Stomach smooth muscle (tissue), 2 donors: ENCODE data around the gene CPM.

Experiments used
- H3K27ac ChIP-seq: one replicate; pipeline ENCODE4 v1.7.0; 2013; ENCODE audit warnings: mild to moderate bottlenecking, low read length, inconsistent platforms
- H3K27me3 ChIP-seq, 2 donors: one replicate each; pipeline ENCODE4 v1.7.0; 2013; ENCODE audit warnings: low read length in 2 of 2; ENCODE audit not compliant: insufficient read depth in 2 of 2, control insufficient read depth in 1 of 2
- H3K36me3 ChIP-seq, 2 donors: one replicate each; pipeline ENCODE4 v1.7.0; 2013; ENCODE audit warnings: low read length in 2 of 2; ENCODE audit not compliant: control insufficient read depth in 2 of 2, insufficient read depth in 2 of 2
- H3K4me1 ChIP-seq: one replicate; pipeline ENCODE4 v1.7.0; 2013; ENCODE audit warnings: low read length; ENCODE audit not compliant: control insufficient read depth, insufficient read depth
- H3K4me3 ChIP-seq, 2 donors: one replicate each; pipeline ENCODE4 v1.7.0; 2013; ENCODE audit warnings: low read length in 2 of 2
- H3K9ac ChIP-seq, 2 donors: one replicate each; pipeline ENCODE4 v1.7.0; 2013; ENCODE audit warnings: low read length in 2 of 2, mild to moderate bottlenecking in 1 of 2
- H3K9me3 ChIP-seq, 2 donors: one replicate each; pipeline ENCODE4 v1.7.0; 2013; ENCODE audit warnings: low read length in 2 of 2; ENCODE audit not compliant: control insufficient read depth in 2 of 2
- donor health status: healthy.
- donor health status: Pancreatic carcinoma.

CPM gene

DNA sequence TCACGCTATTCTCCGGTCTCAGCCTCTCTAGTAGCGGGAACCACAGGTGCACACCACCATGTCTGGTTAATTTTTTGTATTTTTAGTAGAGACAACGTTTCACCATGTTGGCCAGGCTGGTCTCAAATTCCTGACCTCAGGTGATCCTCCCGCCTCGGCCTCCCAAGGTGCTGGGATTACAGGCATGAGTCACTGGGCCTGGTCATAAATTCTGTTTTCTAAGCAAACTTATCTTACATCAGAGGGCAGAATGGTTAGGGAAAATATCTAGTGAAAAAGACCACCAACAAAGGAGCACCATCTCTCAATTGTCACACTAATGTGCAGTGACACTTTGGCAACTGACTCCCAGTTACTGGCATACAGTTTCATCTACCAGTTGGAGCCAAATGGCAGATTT lies 2.8 kb downstream of the CPM start:
- Histone ChIP-seq H3K9ac (no peak overlapping the region), H3K9me3 (no peaks in the 10 kb centered on the region), H3K27me3 (peaks cover 2 to 8% of the 10 kb centered on the region in 2 donors), H3K36me3 (no peaks in the 10 kb centered on the region), H3K4me3 (no peak overlapping the region), H3K27ac (no peak overlapping the region), H3K4me1 (peaks cover 11% of the 10 kb centered on the region)

DNA sequence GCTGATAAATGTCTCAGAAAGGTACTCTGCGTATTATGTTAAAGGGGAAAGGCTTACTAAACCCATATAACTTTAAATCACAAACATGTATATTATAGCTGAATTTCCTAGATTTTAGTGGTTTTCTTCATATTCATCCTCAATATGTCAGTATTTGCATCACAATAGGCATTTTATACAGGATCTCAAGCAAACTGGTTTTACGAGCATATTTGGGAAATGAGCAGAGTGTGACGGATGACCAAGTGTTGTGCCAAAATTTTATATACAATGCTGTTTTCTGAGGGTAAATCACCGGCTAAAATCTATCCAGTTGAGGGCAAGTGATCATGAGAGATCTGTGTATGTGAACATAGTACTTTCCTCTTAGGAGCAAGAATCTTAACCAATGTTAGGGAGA lies 8.4 kb downstream of the CPM start:
- Histone ChIP-seq H3K36me3 (no peaks in the 10 kb centered on the region), H3K9me3 (no peaks in the 10 kb centered on the region), H3K27me3 (no peaks in the 10 kb centered on the region), H3K27ac (no peak overlapping the region), H3K9ac (no peak overlapping the region), H3K4me1 (peaks cover 3% of the 10 kb centered on the region), H3K4me3 (no peak overlapping the region)

DNA sequence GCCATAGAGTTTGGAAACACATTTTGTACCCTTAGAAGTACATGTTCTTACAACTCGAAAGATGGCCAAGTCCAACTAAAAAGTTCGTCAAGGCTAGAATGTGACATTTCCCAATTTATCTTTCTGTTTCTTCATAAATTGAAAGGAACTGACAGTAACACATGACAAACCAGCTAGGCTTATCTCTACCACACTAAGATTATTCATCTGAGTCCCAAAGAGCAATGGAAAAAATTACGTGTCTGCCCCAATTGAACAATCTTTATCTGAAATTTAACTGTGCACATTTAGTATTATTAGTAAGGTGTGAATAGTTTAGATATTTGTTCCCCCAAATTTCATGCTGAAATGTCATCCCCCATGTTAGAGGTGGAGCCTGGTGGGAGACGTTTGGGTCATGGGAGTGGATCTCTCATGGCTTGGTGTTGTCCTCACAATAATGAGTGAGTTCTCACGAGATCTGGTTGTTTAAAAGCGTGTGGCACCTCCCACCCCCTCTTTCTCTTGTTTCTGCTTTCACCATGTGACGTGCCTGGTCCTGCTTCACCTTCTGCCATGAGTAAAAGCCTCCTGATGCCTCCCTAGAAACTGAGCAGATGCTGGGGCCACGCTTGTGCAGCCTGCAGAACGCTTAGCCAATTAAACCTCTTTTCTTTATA lies 13.3 kb downstream of the CPM start:
- Histone ChIP-seq H3K9me3 (no peaks in the 10 kb centered on the region), H3K27ac (no peak overlapping the region), H3K4me1 (peaks cover 3% of the 10 kb centered on the region), H3K9ac (no peak overlapping the region), H3K4me3 (no peak overlapping the region), H3K36me3 (no peaks in the 10 kb centered on the region), H3K27me3 (no peaks in the 10 kb centered on the region)

DNA sequence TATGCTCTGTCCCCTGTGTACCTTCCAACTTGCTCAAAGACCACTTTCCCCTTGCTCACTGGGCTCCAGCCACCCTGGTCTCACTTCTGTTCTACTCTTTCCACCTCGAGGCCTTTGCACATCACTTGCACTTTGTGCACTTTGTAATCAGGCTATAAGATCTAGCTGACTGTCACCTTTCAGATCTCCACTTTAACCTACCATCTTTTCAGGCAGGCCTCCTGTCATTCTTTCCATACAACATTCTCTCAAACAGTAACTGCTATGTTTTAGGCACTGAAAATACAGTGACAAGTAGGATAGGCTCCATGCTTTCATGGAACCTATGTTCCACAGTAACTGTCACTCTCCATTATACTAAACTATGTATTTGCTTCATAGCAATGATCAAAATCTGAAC lies 14.0 kb downstream of the CPM start:
- no peaks in the 10 kb centered on the region for H3K27me3 ChIP-seq
- H3K27ac ChIP-seq = no peak overlapping the region
- H3K9me3 ChIP-seq = no peaks in the 10 kb centered on the region
- H3K9ac ChIP-seq = no peak overlapping the region
- no peak overlapping the region for H3K4me3 ChIP-seq
- H3K4me1 ChIP-seq = peaks cover 3% of the 10 kb centered on the region
- H3K36me3 ChIP-seq = no peaks in the 10 kb centered on the region

DNA sequence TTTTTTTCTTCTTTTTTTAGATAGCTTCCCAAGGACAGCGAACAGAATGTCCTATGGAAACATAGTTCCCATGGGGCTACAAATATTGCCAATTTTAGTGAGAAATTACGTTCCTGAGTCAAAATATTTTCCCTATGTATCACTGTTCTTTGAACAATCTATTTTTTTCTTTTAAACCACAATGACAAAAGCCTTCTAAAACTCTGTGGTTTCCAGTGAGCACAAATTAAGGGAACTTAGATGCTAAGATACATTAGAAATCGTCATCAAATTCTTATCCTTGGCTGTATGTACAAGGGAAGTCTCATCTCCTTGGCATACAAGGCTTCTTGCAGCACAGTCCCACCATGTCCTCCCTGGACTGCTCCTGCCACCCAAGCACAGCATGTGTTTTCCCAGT lies 17.9 kb downstream of the CPM start:
- no peaks in the 10 kb centered on the region for H3K36me3 ChIP-seq
- H3K9ac ChIP-seq = no peak overlapping the region
- no peaks in the 10 kb centered on the region for H3K27me3 ChIP-seq
- no peak overlapping the region for H3K27ac ChIP-seq
- no peaks in the 10 kb centered on the region for H3K9me3 ChIP-seq
- H3K4me1 ChIP-seq = no peaks in the 10 kb centered on the region
- H3K4me3 ChIP-seq = no peak overlapping the region

DNA sequence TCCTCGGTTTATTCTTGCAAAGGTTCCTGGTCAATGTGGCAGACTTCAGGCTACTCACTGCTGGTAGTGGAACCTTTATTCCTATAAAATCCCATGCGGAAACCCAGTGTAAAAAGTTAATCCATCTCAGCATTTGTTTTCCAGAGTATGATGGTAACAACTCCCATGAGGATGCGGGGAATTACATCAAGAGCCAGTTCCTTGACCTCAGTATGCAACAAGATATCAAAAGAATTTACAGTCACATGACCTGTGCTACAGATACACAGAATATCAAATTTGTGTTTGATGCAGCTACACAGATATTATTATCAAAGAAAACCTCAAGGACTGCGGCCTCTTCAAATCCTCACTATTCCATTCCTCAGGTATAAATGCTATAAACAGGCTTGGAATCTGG lies 19.3 kb downstream of the CPM start:
- H3K4me3 ChIP-seq = no peak overlapping the region
- no peak overlapping the region for H3K9ac ChIP-seq
- no peaks in the 10 kb centered on the region for H3K9me3 ChIP-seq
- no peaks in the 10 kb centered on the region for H3K27me3 ChIP-seq
- no peaks in the 10 kb centered on the region for H3K4me1 ChIP-seq
- no peak overlapping the region for H3K27ac ChIP-seq
- H3K36me3 ChIP-seq = no peaks in the 10 kb centered on the region

DNA sequence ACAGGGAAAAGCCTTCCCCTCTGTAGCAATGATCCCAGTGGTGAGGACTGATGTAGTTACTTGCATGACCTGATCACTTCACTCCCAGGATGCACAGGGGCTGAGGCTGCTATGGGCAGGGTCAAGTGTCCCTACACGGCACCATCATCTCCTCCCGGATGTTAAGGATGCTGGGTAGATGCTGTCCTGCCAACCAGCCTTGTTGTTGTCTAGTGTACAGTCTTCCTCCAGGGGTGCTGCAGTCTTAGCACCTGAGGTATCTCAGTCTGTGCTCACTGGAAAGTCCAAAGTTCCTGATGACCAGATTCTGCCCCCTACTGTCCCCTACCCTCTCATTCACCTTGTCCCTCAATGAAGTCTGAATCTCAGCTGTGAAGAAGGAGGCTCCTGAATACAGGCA lies 20.1 kb downstream of the CPM start:
- no peaks in the 10 kb centered on the region for H3K9me3 ChIP-seq
- H3K4me3 ChIP-seq = no peak overlapping the region
- H3K9ac ChIP-seq = no peak overlapping the region
- H3K27me3 ChIP-seq = no peaks in the 10 kb centered on the region
- H3K4me1 ChIP-seq = no peaks in the 10 kb centered on the region
- H3K36me3 ChIP-seq = no peaks in the 10 kb centered on the region
- no peak overlapping the region for H3K27ac ChIP-seq

DNA sequence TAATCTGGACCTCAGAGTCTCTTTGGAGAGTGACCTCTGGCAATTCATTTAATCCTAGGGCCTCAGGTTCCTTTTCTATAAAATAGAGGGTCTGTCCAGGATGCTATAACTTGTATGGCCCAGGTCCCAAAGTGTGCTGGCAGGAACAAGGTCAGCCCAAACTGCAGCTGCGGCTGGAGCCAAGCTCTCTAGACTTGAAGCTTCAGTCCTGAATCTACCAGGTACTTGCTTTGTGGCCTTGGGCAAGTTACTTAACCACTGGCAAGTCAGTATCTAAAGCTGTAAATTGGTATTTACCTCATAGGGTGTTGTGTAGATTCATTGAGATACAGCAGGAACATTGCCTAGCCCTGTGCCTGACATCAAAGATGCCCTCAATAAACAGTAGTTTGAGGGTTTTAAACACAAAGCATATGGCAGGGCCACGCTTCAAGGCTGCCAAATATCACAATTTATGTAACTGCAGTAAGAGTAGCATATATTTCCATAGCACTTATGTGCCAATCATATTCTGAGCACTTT lies 21.7 kb downstream of the CPM start:
- H3K9ac ChIP-seq = no peak overlapping the region
- H3K4me3 ChIP-seq = no peak overlapping the region
- no peaks in the 10 kb centered on the region for H3K27me3 ChIP-seq
- no peak overlapping the region for H3K27ac ChIP-seq
- no peaks in the 10 kb centered on the region for H3K9me3 ChIP-seq
- H3K36me3 ChIP-seq = no peaks in the 10 kb centered on the region
- H3K4me1 ChIP-seq = no peaks in the 10 kb centered on the region

DNA sequence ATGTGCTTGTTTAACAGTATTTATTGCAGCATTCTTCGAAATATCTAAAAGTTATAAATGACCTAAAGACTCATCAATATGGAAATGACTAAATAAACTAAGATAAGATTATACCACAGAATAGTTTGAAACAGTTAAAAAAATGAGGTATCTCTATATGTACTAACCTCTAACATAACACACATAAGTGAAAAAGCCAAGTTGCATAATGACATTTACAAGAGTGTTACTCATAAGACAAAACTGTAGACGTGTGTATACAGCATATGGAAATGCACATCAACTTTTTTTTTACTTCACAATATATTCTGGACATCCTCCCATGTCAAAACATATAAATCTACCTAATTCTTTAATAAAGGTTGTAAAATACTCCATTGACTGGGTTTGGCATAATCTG lies 22.8 kb downstream of the CPM start:
- Histone ChIP-seq H3K36me3 (no peaks in the 10 kb centered on the region), H3K9me3 (no peaks in the 10 kb centered on the region), H3K9ac (no peak overlapping the region), H3K27me3 (no peaks in the 10 kb centered on the region), H3K4me3 (no peak overlapping the region), H3K27ac (no peak overlapping the region), H3K4me1 (no peaks in the 10 kb centered on the region)

DNA sequence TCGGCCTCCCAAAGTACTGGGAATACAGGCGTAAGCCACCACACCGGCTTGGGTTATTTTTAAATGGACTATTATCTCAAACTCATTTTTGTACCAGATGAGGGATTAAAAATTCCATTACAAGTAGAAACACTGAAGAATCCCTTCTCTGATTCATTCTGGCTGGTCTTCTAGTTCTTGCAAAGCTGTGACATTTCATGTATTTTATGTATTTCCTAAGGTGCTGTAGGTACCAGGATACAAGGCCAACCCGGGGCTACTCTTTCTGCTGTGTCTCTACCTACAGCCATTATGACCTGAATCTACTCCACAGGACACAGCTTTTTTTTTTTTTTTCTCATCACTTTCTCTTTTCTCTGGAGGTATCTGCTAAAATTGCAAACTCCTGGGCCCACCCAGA lies 24.9 kb downstream of the CPM start:
- Histone ChIP-seq H3K27ac (no peak overlapping the region), H3K4me1 (no peaks in the 10 kb centered on the region), H3K9me3 (no peaks in the 10 kb centered on the region), H3K36me3 (no peaks in the 10 kb centered on the region), H3K4me3 (no peak overlapping the region), H3K27me3 (no peaks in the 10 kb centered on the region), H3K9ac (no peak overlapping the region)

DNA sequence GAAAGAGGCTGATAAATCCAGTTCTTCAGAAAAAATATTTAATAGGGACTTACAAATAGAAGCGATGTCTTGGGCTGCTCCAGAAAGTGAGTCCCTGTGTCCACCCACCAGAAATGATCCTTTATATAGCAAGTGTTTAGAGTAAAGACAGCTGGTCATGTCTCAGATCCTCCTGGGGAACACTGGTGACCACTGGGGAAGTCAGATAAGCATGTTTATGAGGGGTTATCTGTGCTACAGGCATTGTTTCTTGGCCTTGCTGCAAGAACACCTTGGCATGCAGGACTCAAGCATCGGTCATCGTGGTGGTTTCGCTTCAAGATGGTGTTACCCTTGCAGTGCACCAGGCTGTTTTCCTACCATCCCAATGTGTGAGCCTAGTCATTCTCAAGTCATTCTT lies 27.2 kb downstream of the CPM start:
- no peaks in the 10 kb centered on the region for H3K36me3 ChIP-seq
- no peaks in the 10 kb centered on the region for H3K9me3 ChIP-seq
- H3K27ac ChIP-seq = no peak overlapping the region
- H3K27me3 ChIP-seq = no peaks in the 10 kb centered on the region
- H3K4me3 ChIP-seq = no peak overlapping the region
- no peak overlapping the region for H3K9ac ChIP-seq
- H3K4me1 ChIP-seq = no peaks in the 10 kb centered on the region
